HEK293 (cell line): Measurements from ENCODE around the gene CRABP2.

Experiments
- EGR2 ChIP-seq: fragments of 450-650 bp; formaldehyde crosslinking; IDR thresholded peaks from 2 replicates; pipeline ENCODE4 v1.5.1; 2016; ENCODE audit warnings: low read depth, missing biosample characterization, missing genetic modification characterization
- GLIS2 ChIP-seq: fragments of 450-650 bp; formaldehyde crosslinking; IDR thresholded peaks from 2 replicates; pipeline ENCODE4 v1.5.1; 2016; ENCODE audit warnings: missing biosample characterization, missing genetic modification characterization
- KLF7 ChIP-seq: fragments of 450-650 bp; formaldehyde crosslinking; IDR thresholded peaks from 2 replicates; pipeline ENCODE4 v1.5.1; 2016; ENCODE audit warnings: missing biosample characterization, missing genetic modification characterization, borderline replicate concordance
- MZF1 ChIP-seq: fragments of 450-650 bp; formaldehyde crosslinking; IDR thresholded peaks from 2 replicates; pipeline ENCODE4 v1.5.1; 2017; ENCODE audit warnings: missing biosample characterization, missing genetic modification characterization, borderline replicate concordance
- PRDM1 ChIP-seq: fragments of 450-650 bp; formaldehyde crosslinking; IDR thresholded peaks from 2 replicates; pipeline ENCODE4; 2016; ENCODE audit warnings: missing biosample characterization, missing genetic modification characterization
- SCRT1 ChIP-seq: fragments of 450-650 bp; formaldehyde crosslinking; IDR thresholded peaks from 2 replicates; pipeline ENCODE4 v1.5.1; 2016; ENCODE audit warnings: missing biosample characterization, missing genetic modification characterization, borderline replicate concordance
- TRIM28 ChIP-seq: IDR thresholded peaks from 2 replicates; pipeline ENCODE4 v1.6.1; 2011; ENCODE audit warnings: low read length, control low read depth, borderline replicate concordance
- WT1 ChIP-seq: fragments of 450-650 bp; formaldehyde crosslinking; IDR thresholded peaks from 2 replicates; pipeline ENCODE4 v1.5.1; 2016; ENCODE audit warnings: missing biosample characterization, missing genetic modification characterization
- ZBTB48 ChIP-seq: fragments of 450-650 bp; formaldehyde crosslinking; IDR thresholded peaks from 2 replicates; pipeline ENCODE4 v1.5.1; 2016; ENCODE audit warnings: missing biosample characterization, missing genetic modification characterization
- ZFP3 ChIP-seq: fragments of 450-650 bp; formaldehyde crosslinking; IDR thresholded peaks from 2 replicates; pipeline ENCODE4 v1.5.1; 2016; ENCODE audit warnings: low read depth, missing biosample characterization, missing genetic modification characterization
- ZFP41 ChIP-seq: fragments of 450-650 bp; formaldehyde crosslinking; IDR thresholded peaks from 2 replicates; pipeline ENCODE4 v1.5.1; 2016; ENCODE audit warnings: missing biosample characterization, missing genetic modification characterization, borderline replicate concordance
- ZIC2 ChIP-seq: fragments of 450-650 bp; formaldehyde crosslinking; IDR thresholded peaks from 2 replicates; pipeline ENCODE4 v1.5.1; 2016; ENCODE audit warnings: missing biosample characterization, missing genetic modification characterization
- ZNF121 ChIP-seq: fragments of 450-650 bp; formaldehyde crosslinking; IDR thresholded peaks from 2 replicates; pipeline ENCODE4 v1.5.1; 2016; ENCODE audit warnings: missing biosample characterization, missing genetic modification characterization
- ZNF19 ChIP-seq: fragments of 450-650 bp; formaldehyde crosslinking; IDR thresholded peaks from 2 replicates; pipeline ENCODE4; 2016; ENCODE audit warnings: missing biosample characterization, missing genetic modification characterization, low read depth
- ZNF2 ChIP-seq: fragments of 450-650 bp; formaldehyde crosslinking; IDR thresholded peaks from 2 replicates; pipeline ENCODE4 v1.5.1; 2016; ENCODE audit warnings: missing biosample characterization, missing genetic modification characterization
- ZNF202 ChIP-seq: fragments of 450-650 bp; formaldehyde crosslinking; IDR thresholded peaks from 2 replicates; pipeline ENCODE4 v1.5.1; 2016; ENCODE audit warnings: missing biosample characterization, missing genetic modification characterization, borderline replicate concordance
- ZNF23 ChIP-seq: fragments of 450-650 bp; formaldehyde crosslinking; IDR thresholded peaks from 2 replicates; pipeline ENCODE4 v1.5.1; 2016; ENCODE audit warnings: missing biosample characterization, missing genetic modification characterization, borderline replicate concordance
- ZNF302 ChIP-seq: fragments of 450-650 bp; formaldehyde crosslinking; IDR thresholded peaks from 2 replicates; pipeline ENCODE4 v1.5.1; 2016; ENCODE audit warnings: missing biosample characterization, missing genetic modification characterization, low read depth
- ZNF341 ChIP-seq: fragments of 450-650 bp; formaldehyde crosslinking; IDR thresholded peaks from 2 replicates; pipeline ENCODE4; 2016; ENCODE audit warnings: low read depth, missing biosample characterization, missing genetic modification characterization
- ZNF48 ChIP-seq: fragments of 450-650 bp; formaldehyde crosslinking; IDR thresholded peaks from 2 replicates; pipeline ENCODE4 v1.5.1; 2016; ENCODE audit warnings: missing biosample characterization, missing genetic modification characterization
- ZNF514 ChIP-seq: fragments of 450-650 bp; formaldehyde crosslinking; IDR thresholded peaks from 2 replicates; pipeline ENCODE4 v1.5.1; 2016; ENCODE audit warnings: missing biosample characterization, missing genetic modification characterization
- ZNF561 ChIP-seq: fragments of 450-650 bp; IDR thresholded peaks from 2 replicates; pipeline ENCODE4 v1.5.1; 2018; ENCODE audit warnings: missing biosample characterization, missing genetic modification characterization, borderline replicate concordance
- ZNF571 ChIP-seq: fragments of 450-650 bp; formaldehyde crosslinking; IDR thresholded peaks from 2 replicates; pipeline ENCODE4 v1.5.0; 2017; ENCODE audit warnings: missing biosample characterization, missing genetic modification characterization
- ZNF624 ChIP-seq: fragments of 450-650 bp; formaldehyde crosslinking; IDR thresholded peaks from 2 replicates; pipeline ENCODE4 v1.5.1; 2017; ENCODE audit warnings: missing biosample characterization, missing genetic modification characterization
- ZNF629 ChIP-seq: fragments of 450-650 bp; formaldehyde crosslinking; IDR thresholded peaks from 2 replicates; pipeline ENCODE4 v1.5.1; 2017; ENCODE audit warnings: missing biosample characterization, missing genetic modification characterization
- ZNF777 ChIP-seq: fragments of 450-650 bp; formaldehyde crosslinking; IDR thresholded peaks from 2 replicates; pipeline ENCODE4 v1.5.1; 2017; ENCODE audit warnings: missing biosample characterization, missing genetic modification characterization, borderline replicate concordance
- ZNF830 ChIP-seq: fragments of 450-650 bp; IDR thresholded peaks from 2 replicates; pipeline ENCODE4 v1.5.0; 2018; ENCODE audit warnings: missing biosample characterization, missing genetic modification characterization, low read depth, mild to moderate bottlenecking, moderate library complexity
- ZXDB ChIP-seq: fragments of 450-650 bp; formaldehyde crosslinking; IDR thresholded peaks from 2 replicates; pipeline ENCODE4 v1.5.1; 2016; ENCODE audit warnings: missing biosample characterization, missing genetic modification characterization
- TF ChIP-seq, protein P1 (sequence below): fragments of 450-650 bp; IDR thresholded peaks from 2 replicates; pipeline ENCODE4 v1.5.1; 2018; ENCODE audit warnings: missing biosample characterization, missing genetic modification characterization
- TF ChIP-seq, protein P2 (sequence below): fragments of 450-650 bp; formaldehyde crosslinking; IDR thresholded peaks from 2 replicates; pipeline ENCODE4 v1.5.1; 2016; ENCODE audit warnings: missing biosample characterization, missing genetic modification characterization
- TF ChIP-seq, protein P3 (sequence below): fragments of 450-650 bp; formaldehyde crosslinking; optimal IDR thresholded peaks from 2 replicates; pipeline ENCODE3; 2016; ENCODE audit warnings: missing biosample characterization, mild to moderate bottlenecking, missing genetic modification characterization
- TF ChIP-seq, protein P4 (sequence below): fragments of 450-650 bp; formaldehyde crosslinking; IDR thresholded peaks from 2 replicates; pipeline ENCODE4 v1.5.1; 2016; ENCODE audit warnings: missing biosample characterization, missing genetic modification characterization, borderline replicate concordance

Gene CRABP2

GRCh38 chr1:156689035-156689952, 16.1 kb downstream of the CRABP2 start (continued):
- TF ChIP-seq, protein P1, sequence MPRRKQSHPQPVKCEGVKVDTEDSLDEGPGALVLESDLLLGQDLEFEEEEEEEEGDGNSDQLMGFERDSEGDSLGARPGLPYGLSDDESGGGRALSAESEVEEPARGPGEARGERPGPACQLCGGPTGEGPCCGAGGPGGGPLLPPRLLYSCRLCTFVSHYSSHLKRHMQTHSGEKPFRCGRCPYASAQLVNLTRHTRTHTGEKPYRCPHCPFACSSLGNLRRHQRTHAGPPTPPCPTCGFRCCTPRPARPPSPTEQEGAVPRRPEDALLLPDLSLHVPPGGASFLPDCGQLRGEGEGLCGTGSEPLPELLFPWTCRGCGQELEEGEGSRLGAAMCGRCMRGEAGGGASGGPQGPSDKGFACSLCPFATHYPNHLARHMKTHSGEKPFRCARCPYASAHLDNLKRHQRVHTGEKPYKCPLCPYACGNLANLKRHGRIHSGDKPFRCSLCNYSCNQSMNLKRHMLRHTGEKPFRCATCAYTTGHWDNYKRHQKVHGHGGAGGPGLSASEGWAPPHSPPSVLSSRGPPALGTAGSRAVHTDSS (tag by site-specific recombination), result no peak
- TF ChIP-seq, protein P2, sequence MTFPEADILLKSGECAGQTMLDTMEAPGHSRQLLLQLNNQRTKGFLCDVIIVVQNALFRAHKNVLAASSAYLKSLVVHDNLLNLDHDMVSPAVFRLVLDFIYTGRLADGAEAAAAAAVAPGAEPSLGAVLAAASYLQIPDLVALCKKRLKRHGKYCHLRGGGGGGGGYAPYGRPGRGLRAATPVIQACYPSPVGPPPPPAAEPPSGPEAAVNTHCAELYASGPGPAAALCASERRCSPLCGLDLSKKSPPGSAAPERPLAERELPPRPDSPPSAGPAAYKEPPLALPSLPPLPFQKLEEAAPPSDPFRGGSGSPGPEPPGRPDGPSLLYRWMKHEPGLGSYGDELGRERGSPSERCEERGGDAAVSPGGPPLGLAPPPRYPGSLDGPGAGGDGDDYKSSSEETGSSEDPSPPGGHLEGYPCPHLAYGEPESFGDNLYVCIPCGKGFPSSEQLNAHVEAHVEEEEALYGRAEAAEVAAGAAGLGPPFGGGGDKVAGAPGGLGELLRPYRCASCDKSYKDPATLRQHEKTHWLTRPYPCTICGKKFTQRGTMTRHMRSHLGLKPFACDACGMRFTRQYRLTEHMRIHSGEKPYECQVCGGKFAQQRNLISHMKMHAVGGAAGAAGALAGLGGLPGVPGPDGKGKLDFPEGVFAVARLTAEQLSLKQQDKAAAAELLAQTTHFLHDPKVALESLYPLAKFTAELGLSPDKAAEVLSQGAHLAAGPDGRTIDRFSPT (tag by site-specific recombination), result peak; percentile 69
- no peak for TF ChIP-seq ZNF830 (tag by site-specific recombination)
- TF ChIP-seq ZNF571 (tag by site-specific recombination), result no peak
- no peak for TF ChIP-seq ZNF514 (tag by site-specific recombination)
- no peak for TF ChIP-seq ZFP41 (tag by site-specific recombination)
- TF ChIP-seq ZNF629 (tag by site-specific recombination), result 0 out of 2 replicates have a peak, but pooled peaks have one; percentile 19
- peak; percentile 99 for TF ChIP-seq MZF1 (tag by site-specific recombination)
- peak; percentile 45 for TF ChIP-seq ZXDB (tag by site-specific recombination)
- peak; percentile 69 for TF ChIP-seq WT1 (tag by site-specific recombination)
- TF ChIP-seq ZNF23 (tag by site-specific recombination), result no peak
- TF ChIP-seq ZBTB48 (tag by site-specific recombination), result peak; percentile 95
- TF ChIP-seq, protein P3, sequence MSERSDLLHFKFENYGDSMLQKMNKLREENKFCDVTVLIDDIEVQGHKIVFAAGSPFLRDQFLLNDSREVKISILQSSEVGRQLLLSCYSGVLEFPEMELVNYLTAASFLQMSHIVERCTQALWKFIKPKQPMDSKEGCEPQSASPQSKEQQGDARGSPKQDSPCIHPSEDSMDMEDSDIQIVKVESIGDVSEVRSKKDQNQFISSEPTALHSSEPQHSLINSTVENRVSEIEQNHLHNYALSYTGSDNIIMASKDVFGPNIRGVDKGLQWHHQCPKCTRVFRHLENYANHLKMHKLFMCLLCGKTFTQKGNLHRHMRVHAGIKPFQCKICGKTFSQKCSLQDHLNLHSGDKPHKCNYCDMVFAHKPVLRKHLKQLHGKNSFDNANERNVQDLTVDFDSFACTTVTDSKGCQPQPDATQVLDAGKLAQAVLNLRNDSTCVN, result peak; percentile 9
- no peak for TF ChIP-seq KLF7 (tag by site-specific recombination)
- no peak for TF ChIP-seq ZNF561 (tag by site-specific recombination)
- TF ChIP-seq ZIC2 (tag by site-specific recombination), result peak; percentile 66
- TF ChIP-seq TRIM28, result peak; percentile 28; the same call in 1 of the 2 replicates
- TF ChIP-seq EGR2 (tag by site-specific recombination), result no peak
- no peak for TF ChIP-seq ZNF202 (tag by site-specific recombination)
- TF ChIP-seq ZNF302 (tag by site-specific recombination), result no peak
- peak; percentile 20; the same call in 1 of the 2 replicates for TF ChIP-seq ZNF2
- TF ChIP-seq ZNF777 (tag by site-specific recombination), result no peak
- TF ChIP-seq GLIS2, result peak; percentile 96
- TF ChIP-seq, protein P4, sequence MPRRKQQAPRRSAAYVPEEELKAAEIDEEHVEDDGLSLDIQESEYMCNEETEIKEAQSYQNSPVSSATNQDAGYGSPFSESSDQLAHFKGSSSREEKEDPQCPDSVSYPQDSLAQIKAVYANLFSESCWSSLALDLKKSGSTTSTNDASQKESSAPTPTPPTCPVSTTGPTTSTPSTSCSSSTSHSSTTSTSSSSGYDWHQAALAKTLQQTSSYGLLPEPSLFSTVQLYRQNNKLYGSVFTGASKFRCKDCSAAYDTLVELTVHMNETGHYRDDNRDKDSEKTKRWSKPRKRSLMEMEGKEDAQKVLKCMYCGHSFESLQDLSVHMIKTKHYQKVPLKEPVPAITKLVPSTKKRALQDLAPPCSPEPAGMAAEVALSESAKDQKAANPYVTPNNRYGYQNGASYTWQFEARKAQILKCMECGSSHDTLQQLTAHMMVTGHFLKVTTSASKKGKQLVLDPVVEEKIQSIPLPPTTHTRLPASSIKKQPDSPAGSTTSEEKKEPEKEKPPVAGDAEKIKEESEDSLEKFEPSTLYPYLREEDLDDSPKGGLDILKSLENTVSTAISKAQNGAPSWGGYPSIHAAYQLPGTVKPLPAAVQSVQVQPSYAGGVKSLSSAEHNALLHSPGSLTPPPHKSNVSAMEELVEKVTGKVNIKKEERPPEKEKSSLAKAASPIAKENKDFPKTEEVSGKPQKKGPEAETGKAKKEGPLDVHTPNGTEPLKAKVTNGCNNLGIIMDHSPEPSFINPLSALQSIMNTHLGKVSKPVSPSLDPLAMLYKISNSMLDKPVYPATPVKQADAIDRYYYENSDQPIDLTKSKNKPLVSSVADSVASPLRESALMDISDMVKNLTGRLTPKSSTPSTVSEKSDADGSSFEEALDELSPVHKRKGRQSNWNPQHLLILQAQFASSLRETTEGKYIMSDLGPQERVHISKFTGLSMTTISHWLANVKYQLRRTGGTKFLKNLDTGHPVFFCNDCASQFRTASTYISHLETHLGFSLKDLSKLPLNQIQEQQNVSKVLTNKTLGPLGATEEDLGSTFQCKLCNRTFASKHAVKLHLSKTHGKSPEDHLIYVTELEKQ (tag by site-specific recombination), result no peak
- TF ChIP-seq ZNF19 (tag by site-specific recombination), result no peak
- TF ChIP-seq ZNF624 (tag by site-specific recombination), result no peak
- TF ChIP-seq ZNF48 (tag by site-specific recombination), result no peak
- TF ChIP-seq ZNF121 (tag by site-specific recombination), result no peak
- TF ChIP-seq SCRT1 (tag by site-specific recombination), result no peak
- TF ChIP-seq ZNF341, result peak; percentile 32
- TF ChIP-seq PRDM1 (tag by site-specific recombination), result no peak
- TF ChIP-seq ZFP3 (tag by site-specific recombination), result no peak
